Neutrophil (primary cell): ENCODE data around the gene SH3RF3.

ENCODE experiments used
- H3K27ac ChIP-seq: fragments of 200-600 bp; sonication (generic); 2 replicates; pipeline ENCODE4 v1.5.1; 2016; ENCODE audit warnings: mild to moderate bottlenecking, moderate library complexity
- H3K27me3 ChIP-seq: fragments of 200-600 bp; sonication (generic); 2 replicates; pipeline ENCODE4 v1.6.0; 2016; ENCODE audit warnings: mild to moderate bottlenecking
- H3K36me3 ChIP-seq: fragments of 200-600 bp; sonication (generic); 2 replicates; pipeline ENCODE4 v1.5.1; 2017
- H3K4me1 ChIP-seq, 2 experiments: fragments of 200-600 bp in 1 of 2; sonication (generic) in 1 of 2; 1 replicate in 1 of 2; 2 replicates in 1 of 2; pipeline versions ENCODE4 v1.5.1 to v1.6.1; 2013 to 2016; ENCODE audit warnings: low read depth in 1 of 2, low read length in 1 of 2, mild to moderate bottlenecking in 1 of 2, moderate library complexity in 1 of 2; ENCODE audit not compliant: control insufficient read depth in 1 of 2, insufficient read depth in 1 of 2
- H3K4me3 ChIP-seq, 2 experiments: fragments of 200-600 bp in 1 of 2; sonication (generic) in 1 of 2; 1 replicate in 1 of 2; 2 replicates in 1 of 2; pipeline ENCODE4 v1.5.1; 2013 to 2016; ENCODE audit warnings: low read depth in 1 of 2, low read length in 1 of 2, mild to moderate bottlenecking in 1 of 2, moderate library complexity in 1 of 2
- H3K9me3 ChIP-seq: fragments of 200-600 bp; sonication (generic); 2 replicates; pipeline ENCODE4 v1.5.1; 2016
- CTCF ChIP-seq: fragments of 200-600 bp; sonication (generic); IDR thresholded peaks from 2 replicates; pipeline ENCODE4 v1.5.1; 2016; ENCODE audit warnings: antibody characterized with exemption

Gene SH3RF3

GRCh38 chr2:109313343-109313742 lies 184.3 kb downstream of the SH3RF3 start:
- H3K4me1 ChIP-seq: no peaks in the 10 kb centered on the region
- TF ChIP-seq CTCF: no peak

GRCh38 chr2:109316091-109316490 lies 187.1 kb downstream of the SH3RF3 start:
- no peak for TF ChIP-seq CTCF
- Histone ChIP-seq H3K36me3 (no peaks in the 10 kb centered on the region), H3K4me3 (no peak overlapping the region), H3K27ac (no peak overlapping the region), H3K27me3 (peaks cover 18% of the 10 kb centered on the region), H3K9me3 (no peaks in the 10 kb centered on the region), H3K4me1 (no peaks in the 10 kb centered on the region)

More at GRCh38 chr2:109313343-109313742, 184.3 kb downstream of the SH3RF3 start:
- Histone ChIP-seq H3K4me3 (no peak overlapping the region), H3K27ac (no peak overlapping the region), H3K9me3 (no peaks in the 10 kb centered on the region), H3K27me3 (no peaks in the 10 kb centered on the region), H3K36me3 (no peaks in the 10 kb centered on the region)

GRCh38 chr2:109317471-109318095 lies 188.6 kb downstream of the SH3RF3 start:
- Histone ChIP-seq H3K27ac (no peak overlapping the region), H3K36me3 (no peaks in the 10 kb centered on the region), H3K4me1 (no peaks in the 10 kb centered on the region), H3K4me3 (no peak overlapping the region), H3K9me3 (no peaks in the 10 kb centered on the region), H3K27me3 (peaks cover 18% of the 10 kb centered on the region)
- no peak for TF ChIP-seq CTCF

- Histone ChIP-seq H3K4me1 (no peaks in the 10 kb centered on the region), H3K27me3 (peaks cover 18% of the 10 kb centered on the region), H3K36me3 (no peaks in the 10 kb centered on the region), H3K9me3 (no peaks in the 10 kb centered on the region), H3K27ac (no peak overlapping the region), H3K4me3 (no peak overlapping the region)
- TF ChIP-seq CTCF: no peak
Measured at GRCh38 chr2:109318150-109318948, 189.3 kb downstream of the SH3RF3 start.

- H3K4me3 ChIP-seq: no peak overlapping the region
- H3K36me3 ChIP-seq: no peaks in the 10 kb centered on the region
- no peaks in the 10 kb centered on the region for H3K9me3 ChIP-seq
- TF ChIP-seq CTCF: no peak
- H3K4me1 ChIP-seq: no peaks in the 10 kb centered on the region
- no peak overlapping the region for H3K27ac ChIP-seq
- peaks cover 18% of the 10 kb centered on the region for H3K27me3 ChIP-seq
Measured at GRCh38 chr2:109318949-109319342, 189.9 kb downstream of the SH3RF3 start.
